GM21576 (cell line): ENCODE measurements around the gene NDUFAF5.

Experiments used
- ATAC-seq: cut with Tn5 transposase; IDR thresholded peaks from one replicate; pipeline ENCODE4 v1.9.1; 2021; ENCODE audit warnings: mild to moderate bottlenecking, moderate library complexity; ENCODE audit not compliant: unreplicated experiment

The NDUFAF5 gene

GRCh38 chr20:13865791-13866351, 81.0 kb downstream of the NDUFAF5 start:
- no peak for ATAC-seq

- no peak for ATAC-seq
Observed at GRCh38 chr20:13868331-13868730, 83.5 kb downstream of the NDUFAF5 start.

GRCh38 chr20:13870170-13870748, 85.4 kb downstream of the NDUFAF5 start:
- ATAC-seq = no peak
